ENCODE data around the gene SEMA4G.
A peak's percentile ranks its signal among the peaks of the same experiment; 100 is the strongest.

The SEMA4G gene

GRCh38 chr10:100999742-101000126, 30.4 kb downstream of the SEMA4G start, which contains the start of gene LZTS2:
Gene LZTS2, plus strand, starts transcription at chr10:100999808. Its CDS starts 2,731 bp downstream, at chr10:101002539.
- Histone ChIP-seq H3K27me3 (ENCODE audit: control insufficient read depth, insufficient read depth, low read length) (no peaks in the 10 kb centered on the region), H3K4me3 (ENCODE audit: low read length) (peak within 1 kb of the TSS; percentile 73), H3K36me3 (ENCODE audit: control insufficient read depth, insufficient read depth, low read length) (peaks cover 15% of the 10 kb centered on the region), H3K9me3 (ENCODE audit: control insufficient read depth, insufficient read depth, low read length) (no peaks in the 10 kb centered on the region), H3K27ac (ENCODE audit: low read length) (no peak within 1 kb of the TSS), H3K4me1 (ENCODE audit: control insufficient read depth, insufficient read depth, low read length) (peaks cover 11% of the 10 kb centered on the region; the same call in 1 of the 2 replicates)
- DNase-seq (ENCODE audit: low read depth, low spot score) = no peak
- WGBS (ENCODE audit: insufficient coverage, insufficient read length) = no CpG with 5 or more reads among the region's 44 CpGs

DNA sequence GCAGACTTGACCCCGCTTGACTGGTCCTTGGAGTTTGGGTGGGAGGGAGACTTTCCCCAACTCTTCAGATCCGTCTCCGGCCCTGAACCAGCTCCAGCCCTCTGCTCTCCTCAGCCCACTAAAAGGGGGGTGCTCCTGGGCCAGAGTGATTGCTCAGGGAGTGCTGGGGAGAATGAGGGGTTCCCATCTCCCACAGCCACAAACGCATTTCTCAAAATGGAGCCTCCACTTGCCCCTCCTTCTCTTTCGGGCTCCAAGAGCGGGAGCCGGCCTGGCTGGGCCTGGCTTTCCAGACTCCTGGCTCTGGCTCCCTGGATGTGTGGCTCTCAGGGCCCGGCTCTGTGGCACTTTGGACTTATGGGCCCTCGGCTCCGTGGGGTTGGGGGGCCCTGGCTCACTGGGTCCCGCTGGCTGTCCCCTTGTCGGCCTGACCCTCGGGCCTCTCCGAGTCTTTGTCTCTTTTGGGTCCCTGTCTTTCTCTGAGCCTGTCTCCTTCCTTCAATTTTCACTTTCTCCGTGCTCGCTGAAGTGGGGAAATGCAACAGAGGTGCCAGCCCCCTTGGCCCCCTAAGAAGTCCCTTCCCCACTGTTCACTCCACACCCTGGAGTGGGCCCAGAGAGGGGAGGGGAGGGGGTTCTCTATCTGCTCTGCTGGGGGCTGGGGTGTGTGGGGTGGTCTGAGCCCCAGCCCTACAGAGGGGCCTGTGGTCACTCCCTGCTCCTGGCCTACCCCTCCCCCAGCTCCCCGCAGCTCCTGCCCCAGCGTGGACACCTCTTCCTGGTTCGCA, 31.0 kb downstream of the SEMA4G start:
- peak overlapping the region; percentile 73; the same call in 1 of the 2 replicates for H3K4me3 ChIP-seq (ENCODE audit: low read length)
- peaks cover 16% of the 10 kb centered on the region for H3K36me3 ChIP-seq (ENCODE audit: control insufficient read depth, insufficient read depth, low read length)

GRCh38 chr10:101000915-101001658, 31.8 kb downstream of the SEMA4G start:
- Histone ChIP-seq H3K27ac (ENCODE audit: low read length) (no peak overlapping the region), H3K4me3 (ENCODE audit: low read length) (no peak overlapping the region; the same call in 1 of the 2 replicates), H3K36me3 (ENCODE audit: control insufficient read depth, insufficient read depth, low read length) (peaks cover 24% of the 10 kb centered on the region), H3K27me3 (ENCODE audit: control insufficient read depth, insufficient read depth, low read length) (no peaks in the 10 kb centered on the region), H3K9me3 (ENCODE audit: control insufficient read depth, insufficient read depth, low read length) (no peaks in the 10 kb centered on the region), H3K4me1 (ENCODE audit: control insufficient read depth, insufficient read depth, low read length) (peaks cover 11% of the 10 kb centered on the region; the same call in 1 of the 2 replicates)
- DNase-seq (ENCODE audit: low read depth, low spot score) = no peak
- WGBS (ENCODE audit: insufficient coverage, insufficient read length) = no CpG with 5 or more reads among the region's 12 CpGs

More for the DNA sequence above, 31.0 kb downstream of the SEMA4G start:
- no CpG with 5 or more reads among the region's 19 CpGs for WGBS (ENCODE audit: insufficient coverage, insufficient read length)
- H3K27ac ChIP-seq (ENCODE audit: low read length) = no peak overlapping the region
- no peaks in the 10 kb centered on the region for H3K9me3 ChIP-seq (ENCODE audit: control insufficient read depth, insufficient read depth, low read length)
- H3K4me1 ChIP-seq (ENCODE audit: control insufficient read depth, insufficient read depth, low read length) = peaks cover 11% of the 10 kb centered on the region; the same call in 1 of the 2 replicates
- DNase-seq (ENCODE audit: low read depth, low spot score) = no peak
- no peaks in the 10 kb centered on the region for H3K27me3 ChIP-seq (ENCODE audit: control insufficient read depth, insufficient read depth, low read length)

GRCh38 chr10:101001659-101002035, 32.3 kb downstream of the SEMA4G start:
- H3K9me3 ChIP-seq (ENCODE audit: control insufficient read depth, insufficient read depth, low read length) = no peaks in the 10 kb centered on the region
- H3K27ac ChIP-seq (ENCODE audit: low read length) = no peak overlapping the region
- WGBS (ENCODE audit: insufficient coverage, insufficient read length) = no CpG with 5 or more reads among the region's 5 CpGs
- H3K27me3 ChIP-seq (ENCODE audit: control insufficient read depth, insufficient read depth, low read length) = no peaks in the 10 kb centered on the region
- peaks cover 6% of the 10 kb centered on the region; the same call in 1 of the 2 replicates for H3K4me1 ChIP-seq (ENCODE audit: control insufficient read depth, insufficient read depth, low read length)
- DNase-seq (ENCODE audit: low read depth, low spot score) = no peak
- no peak overlapping the region for H3K4me3 ChIP-seq (ENCODE audit: low read length)
- peaks cover 29% of the 10 kb centered on the region for H3K36me3 ChIP-seq (ENCODE audit: control insufficient read depth, insufficient read depth, low read length)

GRCh38 chr10:101002456-101002855, 33.2 kb downstream of the SEMA4G start:
- H3K27me3 ChIP-seq (ENCODE audit: control insufficient read depth, insufficient read depth, low read length) = no peaks in the 10 kb centered on the region
- no peak overlapping the region for H3K4me3 ChIP-seq (ENCODE audit: low read length)
- H3K27ac ChIP-seq (ENCODE audit: low read length) = no peak overlapping the region
- no peaks in the 10 kb centered on the region for H3K9me3 ChIP-seq (ENCODE audit: control insufficient read depth, insufficient read depth, low read length)
- H3K4me1 ChIP-seq (ENCODE audit: control insufficient read depth, insufficient read depth, low read length) = peaks cover 6% of the 10 kb centered on the region; the same call in 1 of the 2 replicates
- H3K36me3 ChIP-seq (ENCODE audit: control insufficient read depth, insufficient read depth, low read length) = peaks cover 32% of the 10 kb centered on the region
- WGBS (ENCODE audit: insufficient coverage, insufficient read length) = no CpG with 5 or more reads among the region's 11 CpGs
- DNase-seq (ENCODE audit: low read depth, low spot score) = no peak

DNA sequence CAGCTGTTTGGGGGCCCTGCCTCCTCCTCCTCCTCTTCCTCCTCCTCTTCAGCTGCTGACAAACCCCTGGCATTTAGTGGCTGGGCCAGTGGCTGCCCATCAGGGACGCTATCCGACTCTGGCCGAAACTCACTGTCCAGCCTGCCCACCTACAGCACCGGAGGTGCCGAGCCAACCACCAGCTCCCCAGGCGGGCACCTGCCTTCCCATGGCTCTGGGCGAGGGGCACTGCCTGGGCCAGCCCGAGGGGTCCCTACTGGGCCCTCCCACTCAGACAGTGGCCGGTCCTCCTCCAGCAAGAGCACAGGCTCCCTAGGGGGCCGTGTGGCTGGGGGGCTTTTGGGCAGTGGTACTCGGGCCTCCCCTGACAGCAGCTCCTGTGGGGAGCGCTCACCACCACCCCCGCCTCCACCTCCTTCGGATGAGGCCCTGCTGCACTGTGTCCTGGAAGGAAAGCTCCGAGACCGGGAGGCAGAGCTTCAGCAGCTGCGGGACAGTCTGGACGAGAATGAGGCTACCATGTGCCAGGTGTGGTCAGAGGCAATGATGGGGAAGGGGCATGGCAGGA, 34.4 kb downstream of the SEMA4G start:
- Histone ChIP-seq H3K4me1 (ENCODE audit: control insufficient read depth, insufficient read depth, low read length) (peaks cover 4% of the 10 kb centered on the region; the same call in 1 of the 2 replicates), H3K27ac (ENCODE audit: low read length) (no peak overlapping the region), H3K36me3 (ENCODE audit: control insufficient read depth, insufficient read depth, low read length) (peaks cover 32% of the 10 kb centered on the region), H3K27me3 (ENCODE audit: control insufficient read depth, insufficient read depth, low read length) (no peaks in the 10 kb centered on the region), H3K4me3 (ENCODE audit: low read length) (no peak overlapping the region), H3K9me3 (ENCODE audit: control insufficient read depth, insufficient read depth, low read length) (no peaks in the 10 kb centered on the region)
- DNase-seq (ENCODE audit: low read depth, low spot score) = no peak
- no CpG with 5 or more reads among the region's 18 CpGs for WGBS (ENCODE audit: insufficient coverage, insufficient read length)

DNA sequence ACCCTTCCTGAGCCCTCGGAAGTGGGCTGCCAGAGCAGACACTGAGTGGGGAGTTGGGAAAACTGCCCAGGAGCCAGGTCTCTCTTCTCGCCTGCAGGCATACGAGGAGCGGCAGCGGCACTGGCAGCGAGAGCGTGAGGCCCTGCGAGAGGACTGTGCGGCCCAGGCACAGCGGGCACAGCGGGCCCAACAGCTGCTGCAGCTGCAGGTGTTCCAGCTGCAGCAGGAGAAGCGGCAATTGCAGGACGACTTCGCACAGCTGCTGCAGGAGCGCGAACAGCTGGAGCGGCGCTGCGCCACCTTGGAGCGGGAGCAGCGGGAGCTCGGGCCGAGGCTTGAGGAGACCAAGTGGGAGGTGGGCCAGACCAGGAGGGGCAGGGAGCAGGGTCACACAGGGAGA, 36.1 kb downstream of the SEMA4G start:
- H3K9me3 ChIP-seq (ENCODE audit: control insufficient read depth, insufficient read depth, low read length) = no peaks in the 10 kb centered on the region
- peaks cover 3% of the 10 kb centered on the region; the same call in 1 of the 2 replicates for H3K4me1 ChIP-seq (ENCODE audit: control insufficient read depth, insufficient read depth, low read length)
- no peak overlapping the region for H3K4me3 ChIP-seq (ENCODE audit: low read length)
- no peak overlapping the region for H3K27ac ChIP-seq (ENCODE audit: low read length)
- no peak for DNase-seq (ENCODE audit: low read depth, low spot score)
- H3K27me3 ChIP-seq (ENCODE audit: control insufficient read depth, insufficient read depth, low read length) = no peaks in the 10 kb centered on the region
- peaks cover 32% of the 10 kb centered on the region for H3K36me3 ChIP-seq (ENCODE audit: control insufficient read depth, insufficient read depth, low read length)
- WGBS (ENCODE audit: insufficient coverage, insufficient read length) = no CpG with 5 or more reads among the region's 23 CpGs

GRCh38 chr10:101005869-101006567, 36.7 kb downstream of the SEMA4G start:
- H3K27ac ChIP-seq (ENCODE audit: low read length) = no peak overlapping the region
- H3K9me3 ChIP-seq (ENCODE audit: control insufficient read depth, insufficient read depth, low read length) = no peaks in the 10 kb centered on the region
- H3K4me1 ChIP-seq (ENCODE audit: control insufficient read depth, insufficient read depth, low read length) = peaks cover 1% of the 10 kb centered on the region; the same call in 1 of the 2 replicates
- no peaks in the 10 kb centered on the region for H3K27me3 ChIP-seq (ENCODE audit: control insufficient read depth, insufficient read depth, low read length)
- WGBS (ENCODE audit: insufficient coverage, insufficient read length) = no CpG with 5 or more reads among the region's 4 CpGs
- no peak for DNase-seq (ENCODE audit: low read depth, low spot score)
- H3K36me3 ChIP-seq (ENCODE audit: control insufficient read depth, insufficient read depth, low read length) = peaks cover 32% of the 10 kb centered on the region
- H3K4me3 ChIP-seq (ENCODE audit: low read length) = no peak overlapping the region

GRCh38 chr10:101006593-101007098, 37.3 kb downstream of the SEMA4G start:
- Histone ChIP-seq H3K36me3 (ENCODE audit: control insufficient read depth, insufficient read depth, low read length) (peaks cover 32% of the 10 kb centered on the region), H3K4me1 (ENCODE audit: control insufficient read depth, insufficient read depth, low read length) (0 out of 2 replicates have a peak, but pooled peaks cover 1% of the 10 kb centered on the region), H3K27ac (ENCODE audit: low read length) (no peak overlapping the region), H3K27me3 (ENCODE audit: control insufficient read depth, insufficient read depth, low read length) (no peaks in the 10 kb centered on the region), H3K4me3 (ENCODE audit: low read length) (no peak overlapping the region), H3K9me3 (ENCODE audit: control insufficient read depth, insufficient read depth, low read length) (no peaks in the 10 kb centered on the region)
- no peak for DNase-seq (ENCODE audit: low read depth, low spot score)
- no CpG with 5 or more reads among the region's 33 CpGs for WGBS (ENCODE audit: insufficient coverage, insufficient read length)
